ENCODE data around the gene GPC5.

The GPC5 gene

GRCh38 chr13:91659256-91660075 is 261.0 kb downstream of the GPC5 start:
- no peaks in the 10 kb centered on the region for H3K9me3 ChIP-seq (ENCODE audit: insufficient read depth, low read length)
- no peak overlapping the region for H3K4me2 ChIP-seq (ENCODE audit: low read depth, low read length, poor library complexity, severe bottlenecking)
- H3F3A ChIP-seq (ENCODE audit: insufficient read depth) = no peaks in the 10 kb centered on the region
- TF ChIP-seq EZH2phosphoT487 (conservative IDR thresholded peaks at IDR 0.05; ENCODE audit: low read length) = no peak
- TF ChIP-seq CTCF (IDR thresholded peaks at IDR 0.05; ENCODE audit: insufficient read depth, low read length, poor library complexity, severe bottlenecking) = no peak
- H3K79me2 ChIP-seq (ENCODE audit: insufficient read depth, low read length) = no peaks in the 10 kb centered on the region
- no peaks in the 10 kb centered on the region for H3K36me3 ChIP-seq (ENCODE audit: low read length)
- no peaks in the 10 kb centered on the region for H3K27me3 ChIP-seq (ENCODE audit: low read length)
- H3K27ac ChIP-seq (ENCODE audit: low read depth, low read length) = no peak overlapping the region
- no peaks in the 10 kb centered on the region for H3K9me2 ChIP-seq (replicated peaks; ENCODE audit: insufficient read depth, low read length)
- H3K9ac ChIP-seq (ENCODE audit: low read length) = no peak overlapping the region
- no peak overlapping the region for H3K4me3 ChIP-seq (ENCODE audit: insufficient read depth, low read length, poor library complexity, severe bottlenecking)
- no peaks in the 10 kb centered on the region for H4K20me1 ChIP-seq (ENCODE audit: low read depth, low read length)
- H2AFZ ChIP-seq (ENCODE audit: low read depth, low read length, severe bottlenecking) = no peak overlapping the region

- Histone ChIP-seq H3K9me2 (replicated peaks; ENCODE audit: insufficient read depth, low read length) (no peaks in the 10 kb centered on the region), H4K20me1 (ENCODE audit: low read depth, low read length) (no peaks in the 10 kb centered on the region), H3K9me3 (ENCODE audit: insufficient read depth, low read length) (no peaks in the 10 kb centered on the region), H3K9ac (ENCODE audit: low read length) (no peak overlapping the region), H3K79me2 (ENCODE audit: insufficient read depth, low read length) (no peaks in the 10 kb centered on the region), H3K27ac (ENCODE audit: low read depth, low read length) (no peak overlapping the region), H3K27me3 (ENCODE audit: low read length) (no peaks in the 10 kb centered on the region), H2AFZ (ENCODE audit: low read depth, low read length, severe bottlenecking) (no peak overlapping the region), H3K4me3 (ENCODE audit: insufficient read depth, low read length, poor library complexity, severe bottlenecking) (no peak overlapping the region), H3K36me3 (ENCODE audit: low read length) (no peaks in the 10 kb centered on the region), H3F3A (ENCODE audit: insufficient read depth) (no peaks in the 10 kb centered on the region), H3K4me2 (ENCODE audit: low read depth, low read length, poor library complexity, severe bottlenecking) (no peak overlapping the region)
- TF ChIP-seq CTCF (IDR thresholded peaks at IDR 0.05; ENCODE audit: insufficient read depth, low read length, poor library complexity, severe bottlenecking) (no peak), EZH2phosphoT487 (conservative IDR thresholded peaks at IDR 0.05; ENCODE audit: low read length) (no peak)
Observed at GRCh38 chr13:91660076-91660415, 261.6 kb downstream of the GPC5 start.

- H3K4me3 ChIP-seq (ENCODE audit: insufficient read depth, low read length, poor library complexity, severe bottlenecking) = no peak overlapping the region
- H3K27ac ChIP-seq (ENCODE audit: low read depth, low read length) = no peak overlapping the region
- H2AFZ ChIP-seq (ENCODE audit: low read depth, low read length, severe bottlenecking) = no peak overlapping the region
- no peak overlapping the region for H3K4me2 ChIP-seq (ENCODE audit: low read depth, low read length, poor library complexity, severe bottlenecking)
- no peaks in the 10 kb centered on the region for H3K27me3 ChIP-seq (ENCODE audit: low read length)
- H3K79me2 ChIP-seq (ENCODE audit: insufficient read depth, low read length) = no peaks in the 10 kb centered on the region
- H3K9me2 ChIP-seq (replicated peaks; ENCODE audit: insufficient read depth, low read length) = no peaks in the 10 kb centered on the region
- no peaks in the 10 kb centered on the region for H3K9me3 ChIP-seq (ENCODE audit: insufficient read depth, low read length)
- H3F3A ChIP-seq (ENCODE audit: insufficient read depth) = no peaks in the 10 kb centered on the region
- H3K36me3 ChIP-seq (ENCODE audit: low read length) = no peaks in the 10 kb centered on the region
- H3K9ac ChIP-seq (ENCODE audit: low read length) = no peak overlapping the region
- TF ChIP-seq CTCF (IDR thresholded peaks at IDR 0.05; ENCODE audit: insufficient read depth, low read length, poor library complexity, severe bottlenecking) (no peak), EZH2phosphoT487 (conservative IDR thresholded peaks at IDR 0.05; ENCODE audit: low read length) (no peak)
- no peaks in the 10 kb centered on the region for H4K20me1 ChIP-seq (ENCODE audit: low read depth, low read length)
Observed at GRCh38 chr13:91661692-91662490, 263.5 kb downstream of the GPC5 start.

Measured in SU-DHL-6 (cell line).